NCI-H2196 (cell line): ENCODE data around the gene MEGF8.

Experiments
- DNase-seq: peaks from one replicate; lab custom pipeline; 2025; ENCODE audit not compliant: unreplicated experiment; lab: John Stamatoyannopoulos, UW

MEGF8 gene

GRCh38 chr19:42410371-42410770 is 84.9 kb downstream of the MEGF8 start:
- DNase-seq = no peak

- DNase-seq = no peak
These were observed 86.2 kb downstream of the MEGF8 start for GRCh38 chr19:42411581-42412178.

GRCh38 chr19:42412227-42412626 is 86.8 kb downstream of the MEGF8 start:
- DNase-seq = no peak

- DNase-seq = no peak
These were observed 87.2 kb downstream of the MEGF8 start for GRCh38 chr19:42412661-42413076.

- DNase-seq = no peak
These were observed 93.9 kb downstream of the MEGF8 start for GRCh38 chr19:42419309-42419708.

- DNase-seq = peak; percentile 25
These were observed 94.7 kb downstream of the MEGF8 start for GRCh38 chr19:42420055-42420544.

- DNase-seq = no peak
These were observed 95.7 kb downstream of the MEGF8 start for GRCh38 chr19:42421101-42421500.

- no peak for DNase-seq
These were observed 96.2 kb downstream of the MEGF8 start for GRCh38 chr19:42421591-42422031.

GRCh38 chr19:42422092-42422900 is 96.9 kb downstream of the MEGF8 start:
- DNase-seq = no peak

GRCh38 chr19:42422901-42423461 is 97.5 kb downstream of the MEGF8 start:
- no peak for DNase-seq

GRCh38 chr19:42423462-42424344 is 98.3 kb downstream of the MEGF8 start:
- peak; percentile 92 for DNase-seq

GRCh38 chr19:42424345-42424707 is 98.9 kb downstream of the MEGF8 start:
- DNase-seq = no peak

GRCh38 chr19:42424712-42425131 is 99.3 kb downstream of the MEGF8 start:
- no peak for DNase-seq

GRCh38 chr19:42426643-42427042 is 101.2 kb downstream of the MEGF8 start:
- no peak for DNase-seq

- DNase-seq = no peak
These were observed 101.9 kb downstream of the MEGF8 start, which contains the start of gene LIPE for GRCh38 chr19:42427313-42427712. LIPE (minus strand) TSS chr19:42427388; CDS start chr19:42427149, 239 bp downstream.
